Effector CD8-positive, alpha-beta T cell (primary cell): Measurements from ENCODE around the gene AQP6.
A peak's percentile ranks its signal among the peaks of the same experiment; 100 is the strongest.

Experiments
- DNase-seq: peaks from one replicate; lab custom pipeline; 2025; lab: John Stamatoyannopoulos, UW

Gene AQP6

GRCh38 chr12:49990273-49990672 lies 17.5 kb downstream of the AQP6 start:
- no peak for DNase-seq

GRCh38 chr12:49998453-49998852 lies 25.7 kb downstream of the AQP6 start:
- no peak for DNase-seq

- no peak for DNase-seq
Observed at GRCh38 chr12:50003595-50003994, 30.8 kb downstream of the AQP6 start.

GRCh38 chr12:50004696-50005095 lies 31.9 kb downstream of the AQP6 start:
- DNase-seq = no peak

- no peak for DNase-seq
Observed at GRCh38 chr12:50005175-50005574, 32.4 kb downstream of the AQP6 start.

GRCh38 chr12:50006280-50006679 lies 33.5 kb downstream of the AQP6 start:
- DNase-seq = no peak

- DNase-seq = no peak
Observed at GRCh38 chr12:50006754-50007442, 34.2 kb downstream of the AQP6 start.

- DNase-seq = no peak
Observed at GRCh38 chr12:50013361-50014147, 40.8 kb downstream of the AQP6 start.

GRCh38 chr12:50014342-50014741 lies 41.6 kb downstream of the AQP6 start:
- no peak for DNase-seq

GRCh38 chr12:50016501-50017475 lies 44.0 kb downstream of the AQP6 start:
- DNase-seq = no peak

- DNase-seq = no peak
Observed at GRCh38 chr12:50017641-50018040, 44.9 kb downstream of the AQP6 start.

GRCh38 chr12:50018154-50018553 lies 45.4 kb downstream of the AQP6 start:
- DNase-seq = no peak

GRCh38 chr12:50018968-50019367 lies 46.2 kb downstream of the AQP6 start:
- DNase-seq = no peak

- DNase-seq = no peak
Observed at GRCh38 chr12:50019524-50019923, 46.8 kb downstream of the AQP6 start.

- DNase-seq = no peak
Observed at GRCh38 chr12:50021031-50021430, 48.3 kb downstream of the AQP6 start.

GRCh38 chr12:50022903-50023302 lies 50.2 kb downstream of the AQP6 start:
- no peak for DNase-seq

- no peak for DNase-seq
Observed at GRCh38 chr12:50024227-50024626, 51.5 kb downstream of the AQP6 start.

GRCh38 chr12:50024805-50025186 lies 52.0 kb downstream of the AQP6 start:
- no peak for DNase-seq

- peak; percentile 94 for DNase-seq
Observed at GRCh38 chr12:50025187-50026059, 52.7 kb downstream of the AQP6 start, which contains the start of gene RACGAP1. TSS of gene RACGAP1 (minus strand) at chr12:50025494. CDS start at chr12:50016715, 8,779 bp downstream.

- no peak for DNase-seq
Observed at GRCh38 chr12:50026691-50027090, 53.9 kb downstream of the AQP6 start.
